K562 (cell line): ENCODE results near the gene SH3RF1. TPM values are rescaled to one million over a fixed set of nuclear protein-coding genes. Genes with fewer than 3 reads are reported as not detected.

Source experiments
- ATAC-seq: fragments of 200-7000 bp; cut with Tn5 transposase; 3 replicates; pipeline ENCODE4 v1.9.1; 2020; ENCODE audit warnings: moderate library complexity
- BruUV-seq: library from RNA; stranded (reverse); fragments of 400-500 nt; replicated peaks from 2 replicates; lab custom pipeline; 2021; lab: Mats Ljungman, UMichigan
- CTCF ChIA-PET: fragments of 300-600 bp; formaldehyde crosslinking; extraction: SDS; loops from one replicate; lab custom pipeline; 2021; ENCODE audit warnings: low intra/inter-chr PET ratio; lab: Yijun Ruan, JAX
- POLR2A ChIA-PET: fragments of 300-600, 350-650 bp; sonication (Branson Sonifier 250); formaldehyde crosslinking; extraction: SDS; loops from one replicate; lab custom pipeline; 2021; ENCODE audit warnings: antibody characterized with exemption, inconsistent platforms; lab: Yijun Ruan, JAX
- DNase-seq, 4 experiments: peaks; one replicate each; pipeline versions ENCODE4 v3.0.0 to v3.0.0-alpha.2; 2011 to 2018; ENCODE audit warnings: low spot score in 3 of 4, mixed read lengths in 3 of 4; ENCODE audit errors: extremely low read depth in 1 of 4
- FAIRE-seq: peaks from 2 replicates; lab custom pipeline; 2011; peaks lifted over from hg19 to GRCh38; lab: Jason Lieb, UNC
- H2AFZ ChIP-seq: 2 replicates; pipeline ENCODE4 v1.6.0; 2011; ENCODE audit warnings: low read depth, low read length, control low read depth, inconsistent platforms
- H3K27ac ChIP-seq: fragments of 200-600 bp; 3 replicates; pipeline ENCODE4 v1.8.0; 2011; ENCODE audit warnings: low read depth, mild to moderate bottlenecking, control low read depth, inconsistent platforms, low read length, moderate library complexity, mixed read lengths; ENCODE audit errors: extremely low read depth
- H3K27me3 ChIP-seq, 2 experiments: fragments of 300-600 bp in 1 of 2; 2 replicates in 1 of 2; 3 replicates in 1 of 2; pipeline versions ENCODE4 v1.6.0 to v1.8.0; 2011; ENCODE audit warnings: inconsistent platforms in 2 of 2, low read length in 2 of 2, mild to moderate bottlenecking in 1 of 2, mixed read lengths in 1 of 2, moderate library complexity in 1 of 2; ENCODE audit not compliant: control insufficient read depth in 2 of 2, insufficient read depth in 2 of 2
- H3K36me3 ChIP-seq: fragments of 300-600 bp; 3 replicates; pipeline ENCODE4 v1.8.0; 2011; ENCODE audit warnings: mild to moderate bottlenecking, low read length, inconsistent platforms; ENCODE audit not compliant: control insufficient read depth, insufficient read depth
- H3K4me1 ChIP-seq, 2 experiments: fragments of 200-600 bp in 1 of 2; replicated peaks in 1 of 2; 2 replicates in 1 of 2; 3 replicates in 1 of 2; pipeline versions ENCODE4 v1.5.1 to v1.8.0; 2011; ENCODE audit warnings: inconsistent platforms in 2 of 2, low read length in 2 of 2, mild to moderate bottlenecking in 1 of 2, mixed read lengths in 1 of 2, moderate library complexity in 1 of 2; ENCODE audit not compliant: control insufficient read depth in 2 of 2, insufficient read depth in 2 of 2
- H3K4me2 ChIP-seq: 2 replicates; pipeline ENCODE4 v1.6.1; 2011; ENCODE audit warnings: low read length, control low read depth, inconsistent platforms, mixed read lengths; ENCODE audit not compliant: insufficient read depth
- H3K4me3 ChIP-seq: fragments of 200-600 bp; sonication (generic), shearing (Covaris generic); 2 replicates; pipeline ENCODE4 v1.5.1; 2016; ENCODE audit warnings: control low read depth, inconsistent platforms
- H3K79me2 ChIP-seq: fragments of 200-600 bp; 3 replicates; pipeline ENCODE4 v1.8.0; 2011; ENCODE audit warnings: low read length, inconsistent platforms; ENCODE audit not compliant: control insufficient read depth, insufficient read depth
- H3K9ac ChIP-seq, 2 experiments: 2 replicates each; pipeline versions ENCODE4 v1.6.0 to v1.6.1; 2011; ENCODE audit warnings: low read depth in 2 of 2, low read length in 2 of 2, control low read depth in 1 of 2, inconsistent platforms in 1 of 2, mild to moderate bottlenecking in 1 of 2, mixed read lengths in 1 of 2; ENCODE audit not compliant: insufficient read depth in 1 of 2
- H3K9me1 ChIP-seq: one replicate; pipeline ENCODE4 v1.6.0; 2011; ENCODE audit warnings: inconsistent platforms, mild to moderate bottlenecking, low read length, moderate library complexity; ENCODE audit not compliant: control insufficient read depth, insufficient read depth
- H3K9me3 ChIP-seq: replicated peaks from 2 replicates; pipeline ENCODE4 v1.5.1; 2011; ENCODE audit warnings: low read depth, low read length, inconsistent platforms; ENCODE audit not compliant: control insufficient read depth, insufficient read depth
- H4K20me1 ChIP-seq: replicated peaks from 2 replicates; pipeline ENCODE4 v1.6.1; 2011; ENCODE audit warnings: low read length, inconsistent platforms, mixed read lengths; ENCODE audit not compliant: control insufficient read depth, insufficient read depth
- CREB1 ChIP-seq, 2 experiments: sonication (generic) in 1 of 2; formaldehyde crosslinking in 1 of 2; IDR thresholded peaks; 2 replicates each; pipeline versions ENCODE4 v1.6.1 to v1.8.0; 2012 to 2022; ENCODE audit warnings: inconsistent platforms in 1 of 2, mild to moderate bottlenecking in 1 of 2, missing genetic modification reagents in 1 of 2, moderate library complexity in 1 of 2
- CTBP1 ChIP-seq: fragments of 450-650 bp; IDR thresholded peaks from 2 replicates; pipeline ENCODE4 v1.6.1; 2016; ENCODE audit warnings: borderline replicate concordance
- FOXJ2 ChIP-seq: fragments of 200-800 bp; sonication (Bioruptor generic); IDR thresholded peaks from 2 replicates; pipeline ENCODE4 v1.6.1; 2016; ENCODE audit warnings: missing genetic modification characterization, missing compliant biosample characterization
- HDAC8 ChIP-seq: fragments of 450-650 bp; IDR thresholded peaks from 2 replicates; pipeline ENCODE4 v1.6.1; 2016; ENCODE audit warnings: mild to moderate bottlenecking, missing genetic modification characterization, moderate library complexity, missing compliant biosample characterization
- HNRNPL ChIP-seq: fragments of 200-400 bp; formaldehyde crosslinking; IDR thresholded peaks from 2 replicates; pipeline ENCODE4 v1.6.1; 2017; ENCODE audit warnings: low read depth, mild to moderate bottlenecking, low read length
- HNRNPLL ChIP-seq: fragments of 200-400 bp; formaldehyde crosslinking; IDR thresholded peaks from 2 replicates; pipeline ENCODE4 v1.6.1; 2017; ENCODE audit warnings: low read length, low read depth, mild to moderate bottlenecking; ENCODE audit not compliant: poor library complexity, severe bottlenecking
- HNRNPUL1 ChIP-seq: fragments of 200-400 bp; formaldehyde crosslinking; IDR thresholded peaks from 2 replicates; pipeline ENCODE4 v1.6.1; 2017; ENCODE audit warnings: low read length
- OTX1 ChIP-seq: fragments of 450-650 bp; formaldehyde crosslinking; IDR thresholded peaks from 2 replicates; pipeline ENCODE4 v1.4.0; 2022; ENCODE audit warnings: mild to moderate bottlenecking
- PHF20 ChIP-seq: fragments of 450-650 bp; IDR thresholded peaks from 2 replicates; pipeline ENCODE4 v1.6.1; 2018; ENCODE audit not compliant: partially characterized antibody
- POLR2B ChIP-seq: fragments of 450-650 bp; IDR thresholded peaks from 2 replicates; pipeline ENCODE4 v1.6.1; 2018; ENCODE audit warnings: low read depth; ENCODE audit not compliant: partially characterized antibody
- POLR3A ChIP-seq: IDR thresholded peaks from 2 replicates; pipeline ENCODE4 v1.6.1; 2011; ENCODE audit warnings: borderline replicate concordance, mild to moderate bottlenecking, moderate library complexity; ENCODE audit not compliant: insufficient read length, insufficient read depth; ENCODE audit errors: extremely low read depth
- RNF2 ChIP-seq: sonication (generic); IDR thresholded peaks from 2 replicates; pipeline ENCODE4 v1.6.1; 2016
- SMC3 ChIP-seq: conservative IDR thresholded peaks from 2 replicates; pipeline ENCODE4 v1.6.1; 2011; ENCODE audit warnings: low read depth, low read length, improper control_type of control experiment; ENCODE audit not compliant: insufficient read depth
- SNIP1 ChIP-seq: fragments of 450-650 bp; IDR thresholded peaks from 2 replicates; pipeline ENCODE4 v1.7.1; 2017; ENCODE audit warnings: low read depth, mild to moderate bottlenecking
- ZEB2 ChIP-seq: fragments of 450-650 bp; IDR thresholded peaks from 2 replicates; pipeline ENCODE4 v1.6.1; 2016
- ZNF324 ChIP-seq: fragments of 250-450 bp; sonication (Bioruptor Pico); IDR thresholded peaks from 2 replicates; pipeline ENCODE4 v1.4.0; 2020; ENCODE audit warnings: mild to moderate bottlenecking
- ZNF699 ChIP-seq: fragments of 250-450 bp; sonication (Bioruptor Pico); IDR thresholded peaks from 2 replicates; pipeline ENCODE4 v1.8.0; 2021; ENCODE audit warnings: mild to moderate bottlenecking, moderate library complexity; ENCODE audit not compliant: insufficient replicate concordance
- ZNF75A ChIP-seq: fragments of 450-650 bp; formaldehyde crosslinking; IDR thresholded peaks from 2 replicates; pipeline ENCODE4 v1.4.0; 2020; ENCODE audit warnings: mild to moderate bottlenecking
- ZNF766 ChIP-seq: fragments of 200-800 bp; sonication (Bioruptor generic); conservative IDR thresholded peaks from 2 replicates; pipeline ENCODE4 v1.6.1; 2016; ENCODE audit warnings: missing genetic modification characterization, missing compliant biosample characterization
- WGBS: fragments of 100-300 bp; shearing (Covaris generic); methylation state at CpG from one replicate; pipeline ENCODE4 v1.1.6; 2016; ENCODE audit warnings: low coverage, mixed read lengths; ENCODE audit not compliant: insufficient coverage; ENCODE audit errors: missing lambda C conversion rate; 5-methylcytosine and 5-hydroxymethylcytosine counted together
- in situ Hi-C: fragments of 300-500 bp; cut with MboI; formaldehyde crosslinking; loops from 4 replicates; pipeline ENCODE4 v1.15.0; 2018; ENCODE audit warnings: inconsistent platforms, mixed read lengths
- intact Hi-C: fragments of 100-400 bp; cut with micrococcal nuclease; formaldehyde crosslinking; loops from 2 replicates; pipeline ENCODE4 v1.14.2; 2022
- polyA plus RNA-seq, 8 experiments: library from polyadenylated mRNA; depleted of rRNA in 4 of 8; stranded (reverse) in 5 of 8; unstranded in 3 of 8; fragments of >200 nt; fragmentation: Nextera tagmentation in 2 of 8; fragmentation: Illumina TruSeq in 1 of 8; extraction: Ambion mirVana in 2 of 8; extraction: Trizol in 1 of 8; gene quantifications; 2 replicates each; pipeline versions ENCODE4 v1.2.1 to v1.2.3, GENCODE V29; 2011 to 2014; ENCODE audit warnings: inconsistent platforms in 1 of 8, missing spikeins in 1 of 8
- total RNA-seq, 7 experiments: library from RNA; depleted of rRNA in 6 of 7; stranded (reverse); fragments of >200 nt in 6 of 7; fragmentation: Illumina TruSeq in 2 of 7; extraction: Trizol in 2 of 7; gene quantifications; 2 replicates each; pipeline versions ENCODE4 v1.2.1 to v1.2.3, GENCODE V29; 2011 to 2021; ENCODE audit warnings: low replicate concordance in 1 of 7
- TF ChIP-seq, protein P1 (sequence below): fragments of 250-450 bp; sonication (Bioruptor Pico); IDR thresholded peaks from 2 replicates; pipeline ENCODE4 v1.8.0; 2022; ENCODE audit warnings: inconsistent platforms
- TF ChIP-seq, protein P2 (sequence below): fragments of 450-650 bp; conservative IDR thresholded peaks from 2 replicates; pipeline ENCODE4 v1.6.1; 2016; ENCODE audit warnings: missing genetic modification characterization, low read depth, mild to moderate bottlenecking, missing compliant biosample characterization, moderate library complexity

SH3RF1 gene
- total and polyA plus RNA-seq, 9 of the 15 experiments (the other 6 are each of a cell fraction or from before 2014, with no cell fraction given), result 0.04 to 0.16 (median 0.11) TPM; not detected in 6

DNA sequence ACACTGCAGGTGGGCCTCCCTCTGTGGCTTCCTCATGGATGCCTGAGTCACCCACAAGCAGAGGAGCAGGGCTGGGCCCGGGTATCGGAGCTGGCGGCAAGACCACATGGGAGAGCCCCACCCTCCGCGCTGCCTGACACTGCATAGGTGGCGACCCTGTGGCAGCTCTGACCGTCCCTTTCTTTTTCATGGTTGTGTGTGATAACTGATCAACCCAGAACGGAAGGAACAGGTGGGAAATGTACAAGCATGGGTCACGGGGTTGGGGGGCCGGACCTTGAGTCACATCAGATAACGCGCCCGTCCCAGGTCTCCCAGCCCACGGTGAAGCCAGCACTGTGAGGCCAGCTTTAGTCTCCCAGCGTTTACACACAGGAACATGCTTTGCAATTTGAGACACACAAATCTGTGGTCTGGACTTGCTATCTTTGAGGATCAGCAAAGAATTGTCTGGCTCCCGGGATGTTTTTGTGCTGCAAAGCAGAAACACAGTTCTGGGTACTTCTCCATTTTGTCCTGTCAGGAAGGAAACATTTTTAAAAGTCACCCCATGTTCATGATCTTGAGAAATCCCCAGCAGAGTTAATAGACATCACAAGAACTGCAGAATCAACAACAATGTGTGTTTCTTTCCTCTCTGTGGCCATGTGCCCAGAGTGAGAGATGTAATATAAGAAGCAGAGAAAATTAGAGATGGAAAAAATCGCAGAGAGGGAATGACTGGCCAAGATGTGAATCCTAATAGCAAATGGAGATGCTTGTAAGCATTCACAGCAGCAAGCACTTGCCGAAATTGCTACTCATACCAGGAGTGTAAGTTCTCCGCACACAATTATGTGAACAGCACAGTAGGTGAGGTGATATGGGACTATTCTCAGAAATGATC lies 190.6 kb downstream of the SH3RF1 start:
- in situ Hi-C loops, result no loop called here
- ChIA-PET POLR2A (interaction anchor here (0.7 to 1.0 kb wide), 2 partner anchors 12 to 765 kb away, joined by 3 read pairs; no protein-coding TSS in a partner anchor), CTCF (no interaction called here)
- no peak overlapping the region; the same call in 1 of the 2 replicates for H3K4me2 ChIP-seq
- no peaks in the 10 kb centered on the region for H3K79me2 ChIP-seq
- intact Hi-C loops, result no loop called here
- H3K36me3 ChIP-seq, result no peaks in the 10 kb centered on the region
- no peak overlapping the region; a peak in 1 of 4 replicates for H3K9ac ChIP-seq
- H4K20me1 ChIP-seq, result no peaks in the 10 kb centered on the region
- H3K4me3 ChIP-seq, result no peak overlapping the region
- no peaks in the 10 kb centered on the region for H3K9me1 ChIP-seq
- BruUV-seq, result no TSS peak
- H3K27ac ChIP-seq, result no peak overlapping the region
- FAIRE-seq (peak; percentile 35), ATAC-seq (peak; percentile 78), DNase-seq (peak; percentile 19 to 31 (median 21))
- no peaks in the 10 kb centered on the region for H3K9me3 ChIP-seq
- WGBS, result 2% methylated on average over 19 of the region's 19 CpGs
- no peak overlapping the region for H2AFZ ChIP-seq
- peaks cover 6% of the 10 kb centered on the region in 2 experiments; a peak in 3 of 5 replicates for H3K4me1 ChIP-seq
- H3K27me3 ChIP-seq, result peaks cover 7 to 29% of the 10 kb centered on the region in 2 experiments
- TF ChIP-seq PHF20 (no peak), HNRNPLL (no peak), POLR3A (no peak), SNIP1 (no peak), ZNF75A (CRISPR knock-in tag) (no peak), RNF2 (no peak), ZEB2 (peak; percentile 55; the same call in 1 of the 2 replicates), CREB1 (IDR thresholded peaks at IDR 0.05) (no peak), CREB1 (CRISPR knock-in tag; IDR thresholded peaks at IDR 0.05) (no peak), ZNF699 (CRISPR knock-in tag) (no peak), SMC3 (no peak), HDAC8 (tag) (no peak), HNRNPL (no peak), ZNF324 (CRISPR knock-in tag) (no peak), OTX1 (CRISPR knock-in tag) (no peak), HNRNPUL1 (no peak), POLR2B (no peak), CTBP1 (peak; percentile 81; the same call in 1 of the 2 replicates), FOXJ2 (tag) (no peak), ZNF766 (CRISPR knock-in tag) (no peak)
- TF ChIP-seq, protein P1, sequence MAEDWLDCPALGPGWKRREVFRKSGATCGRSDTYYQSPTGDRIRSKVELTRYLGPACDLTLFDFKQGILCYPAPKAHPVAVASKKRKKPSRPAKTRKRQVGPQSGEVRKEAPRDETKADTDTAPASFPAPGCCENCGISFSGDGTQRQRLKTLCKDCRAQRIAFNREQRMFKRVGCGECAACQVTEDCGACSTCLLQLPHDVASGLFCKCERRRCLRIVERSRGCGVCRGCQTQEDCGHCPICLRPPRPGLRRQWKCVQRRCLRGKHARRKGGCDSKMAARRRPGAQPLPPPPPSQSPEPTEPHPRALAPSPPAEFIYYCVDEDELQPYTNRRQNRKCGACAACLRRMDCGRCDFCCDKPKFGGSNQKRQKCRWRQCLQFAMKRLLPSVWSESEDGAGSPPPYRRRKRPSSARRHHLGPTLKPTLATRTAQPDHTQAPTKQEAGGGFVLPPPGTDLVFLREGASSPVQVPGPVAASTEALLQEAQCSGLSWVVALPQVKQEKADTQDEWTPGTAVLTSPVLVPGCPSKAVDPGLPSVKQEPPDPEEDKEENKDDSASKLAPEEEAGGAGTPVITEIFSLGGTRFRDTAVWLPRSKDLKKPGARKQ (CRISPR knock-in tag), result no peak
- TF ChIP-seq, protein P2, sequence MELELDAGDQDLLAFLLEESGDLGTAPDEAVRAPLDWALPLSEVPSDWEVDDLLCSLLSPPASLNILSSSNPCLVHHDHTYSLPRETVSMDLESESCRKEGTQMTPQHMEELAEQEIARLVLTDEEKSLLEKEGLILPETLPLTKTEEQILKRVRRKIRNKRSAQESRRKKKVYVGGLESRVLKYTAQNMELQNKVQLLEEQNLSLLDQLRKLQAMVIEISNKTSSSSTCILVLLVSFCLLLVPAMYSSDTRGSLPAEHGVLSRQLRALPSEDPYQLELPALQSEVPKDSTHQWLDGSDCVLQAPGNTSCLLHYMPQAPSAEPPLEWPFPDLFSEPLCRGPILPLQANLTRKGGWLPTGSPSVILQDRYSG, result no peak
